GM19395 (cell line): ENCODE measurements around the gene CTNNA3.
"Not testable (repeated sequence)": the region's sequence is repeated elsewhere in the genome, so short reads cannot be mapped to it uniquely, and the experiment has no call there.

Experiments used
- ATAC-seq: cut with Tn5 transposase; IDR thresholded peaks from one replicate; pipeline ENCODE4 v1.9.1; 2021; ENCODE audit warnings: mild to moderate bottlenecking, moderate library complexity; ENCODE audit not compliant: unreplicated experiment

Gene CTNNA3

DNA sequence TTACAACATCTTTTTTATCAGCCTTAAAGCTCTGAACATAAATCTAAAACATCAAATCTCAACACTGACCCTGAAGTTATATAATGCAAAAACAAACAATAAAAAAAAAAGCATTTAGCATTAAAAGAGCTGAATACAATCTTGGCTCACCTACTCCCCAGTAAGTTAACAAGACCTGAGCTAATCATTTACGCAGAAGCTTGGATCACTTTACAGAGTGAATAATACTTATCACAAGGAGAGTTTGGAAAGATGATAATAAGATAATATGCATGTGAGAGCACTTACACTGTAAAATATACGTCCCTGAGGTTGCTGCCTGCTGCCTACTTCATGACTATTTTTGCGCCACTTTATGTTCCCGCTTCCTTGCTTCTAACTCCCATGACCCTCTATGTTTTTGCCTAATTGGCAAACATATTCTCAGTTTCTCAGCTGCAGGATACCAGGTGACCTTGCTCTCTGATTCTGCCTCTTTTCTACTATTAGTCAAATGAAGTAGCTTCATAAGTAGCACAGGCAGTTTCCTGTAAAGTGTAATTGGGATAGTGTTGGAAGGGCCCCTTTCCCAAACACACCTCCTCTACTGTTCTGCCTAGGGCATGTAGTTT lies 436.6 kb downstream of the CTNNA3 start:
- ATAC-seq = no peak

DNA sequence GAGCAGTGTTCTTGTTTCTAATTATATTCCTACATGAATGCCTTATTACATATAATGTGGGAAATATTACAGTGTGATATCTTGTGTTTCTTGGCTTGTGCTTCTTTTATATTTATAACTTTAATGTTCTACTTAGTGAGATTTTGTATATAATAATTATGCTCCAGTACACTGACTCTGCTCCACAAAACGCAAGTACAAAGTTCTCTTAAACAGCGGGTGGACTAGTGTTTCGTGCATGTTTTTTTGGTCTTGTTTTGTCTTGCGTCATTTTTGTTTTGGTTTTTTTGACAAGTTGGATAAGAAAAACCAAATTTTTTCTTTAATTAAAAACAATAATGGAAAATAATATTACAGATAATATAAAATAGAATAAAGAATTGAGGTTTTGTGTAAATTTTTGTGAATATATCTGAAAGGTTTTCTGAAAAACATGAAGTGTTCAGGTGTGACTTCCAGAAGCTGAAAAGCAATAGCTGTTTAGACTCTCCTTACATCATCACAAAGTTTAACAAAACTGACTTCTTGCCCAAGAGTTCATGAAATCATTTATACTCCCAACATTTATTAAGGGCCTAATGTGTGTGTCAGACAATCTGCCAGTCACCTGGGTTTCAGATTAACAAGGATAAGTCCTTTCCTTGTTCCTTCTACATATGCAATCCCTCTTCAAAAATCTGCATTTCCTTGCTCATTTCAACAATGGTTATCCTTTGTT lies 438.4 kb downstream of the CTNNA3 start:
- no peak for ATAC-seq

DNA sequence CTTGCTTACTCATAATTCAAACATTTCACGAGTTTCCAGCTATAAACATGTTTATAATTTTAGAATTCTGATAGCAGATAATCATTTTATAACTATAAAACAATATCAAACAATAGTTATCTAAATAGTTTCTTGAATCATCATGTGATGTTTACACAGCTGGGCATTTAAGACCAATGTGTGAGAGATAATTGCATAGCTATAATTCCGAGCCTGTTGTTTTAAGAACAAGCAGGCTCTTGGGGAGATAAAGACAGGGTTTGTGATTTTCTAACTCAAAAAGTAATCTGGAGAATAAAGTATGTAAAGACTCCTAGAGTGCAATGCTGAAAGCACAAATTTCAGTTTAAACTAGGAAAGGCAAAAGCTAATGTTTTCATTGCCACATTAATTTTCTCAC lies 439.0 kb downstream of the CTNNA3 start:
- no peak for ATAC-seq

DNA sequence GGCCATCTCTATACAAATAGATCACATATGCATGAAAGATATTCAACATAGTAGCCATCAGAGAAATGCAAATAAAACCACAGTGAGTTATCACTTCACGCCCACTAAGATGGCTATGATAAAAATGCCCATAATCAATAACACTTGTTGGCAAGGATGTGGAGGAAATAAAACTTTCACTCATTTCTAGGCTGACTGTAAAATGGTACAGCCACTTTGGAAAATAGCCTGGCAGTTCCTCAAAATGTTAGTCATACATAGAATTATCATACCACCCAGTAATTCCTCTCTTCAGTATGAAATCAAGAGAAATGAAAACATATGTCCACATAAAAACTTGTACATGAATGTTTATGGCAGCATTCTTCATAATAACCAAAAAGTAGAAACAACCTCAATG lies 445.3 kb downstream of the CTNNA3 start:
- no peak for ATAC-seq

DNA sequence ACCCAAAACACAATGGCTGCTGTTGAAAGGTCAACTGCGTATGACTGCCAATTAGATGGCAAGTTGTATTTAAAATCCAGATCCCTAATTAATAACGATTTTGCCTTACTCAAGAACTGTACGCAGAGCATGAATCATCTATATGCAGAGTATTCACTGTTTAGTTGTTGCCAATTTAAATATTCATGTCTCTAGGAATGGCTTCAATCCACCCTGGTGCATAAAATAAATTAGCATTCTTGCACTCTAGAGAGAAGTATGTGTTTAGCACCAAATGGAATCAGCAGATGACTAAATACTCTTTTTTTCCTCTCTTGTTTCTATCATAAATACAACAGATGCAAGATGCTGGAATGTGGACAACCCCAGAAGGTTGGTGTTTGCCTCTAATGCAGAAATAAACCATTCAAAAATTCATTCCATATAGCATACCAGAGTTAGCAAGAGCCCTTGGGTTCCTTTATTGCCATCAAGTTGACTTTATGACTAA lies 449.9 kb downstream of the CTNNA3 start:
- no peak for ATAC-seq

DNA sequence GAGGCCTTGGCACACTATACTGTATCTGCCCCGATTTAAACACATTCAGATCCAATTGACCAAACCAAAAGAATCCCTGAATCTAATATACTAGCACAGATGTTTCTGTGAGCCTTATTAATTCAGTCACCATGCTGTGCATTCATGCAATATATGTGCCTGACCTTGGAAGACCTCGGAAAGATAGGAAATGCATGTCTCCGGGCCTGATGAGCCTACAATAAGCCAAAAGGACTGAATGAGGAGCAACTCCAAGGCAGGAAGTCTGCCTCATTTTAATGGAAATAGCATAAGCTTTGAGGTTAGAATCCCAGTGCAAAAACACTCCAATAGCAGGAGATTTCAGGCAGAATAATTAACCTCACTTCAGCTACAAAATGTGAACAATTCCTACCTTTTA lies 453.5 kb downstream of the CTNNA3 start:
- ATAC-seq = no peak

DNA sequence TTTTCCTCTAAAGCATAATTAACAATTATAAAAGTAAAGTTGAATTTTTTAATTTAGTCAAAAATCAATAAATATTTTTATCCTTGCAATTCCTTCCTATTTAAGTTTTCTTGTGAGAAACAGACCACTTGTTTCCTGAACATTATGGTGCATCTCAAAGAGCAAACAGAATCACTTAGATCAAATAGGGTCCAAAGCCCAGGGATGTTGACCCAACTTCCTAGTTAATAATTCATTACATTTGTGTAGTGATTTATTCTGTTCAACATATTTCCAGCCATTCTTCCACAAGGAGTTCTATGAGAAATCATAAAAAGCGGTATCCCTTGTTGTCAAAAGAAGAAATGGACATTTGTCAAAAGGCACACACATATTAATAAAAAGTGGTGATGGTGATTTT lies 454.5 kb downstream of the CTNNA3 start:
- no peak for ATAC-seq

DNA sequence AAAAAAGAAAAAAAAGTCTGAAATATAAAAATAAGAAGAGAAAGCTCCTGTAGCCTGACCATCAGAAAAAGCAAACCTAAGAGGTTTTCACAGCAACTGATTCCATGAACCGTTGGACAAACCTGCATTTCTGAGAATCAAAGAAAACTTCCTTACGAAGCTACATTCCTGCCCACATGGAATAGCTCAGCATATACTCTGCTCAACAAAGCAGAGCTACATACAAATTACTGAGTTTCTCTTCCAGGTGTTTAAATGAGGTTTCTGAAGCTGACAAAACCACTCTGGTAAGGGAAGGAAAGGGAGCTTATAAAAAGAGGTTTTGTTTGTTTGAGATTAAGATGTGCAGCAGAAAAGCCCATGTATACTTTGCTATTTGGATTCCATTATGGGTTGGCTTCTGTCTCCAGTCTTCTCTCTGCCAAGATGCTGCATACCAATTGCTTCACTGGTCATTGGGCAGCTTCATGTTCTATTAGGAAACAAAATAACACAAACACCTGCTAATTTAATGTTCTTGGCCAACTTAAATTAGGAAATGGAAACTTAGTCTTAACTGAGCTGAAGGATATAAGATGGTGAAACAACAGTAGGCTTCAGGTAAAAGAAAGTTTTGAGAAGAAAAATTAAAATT lies 456.0 kb downstream of the CTNNA3 start:
- ATAC-seq = no peak

DNA sequence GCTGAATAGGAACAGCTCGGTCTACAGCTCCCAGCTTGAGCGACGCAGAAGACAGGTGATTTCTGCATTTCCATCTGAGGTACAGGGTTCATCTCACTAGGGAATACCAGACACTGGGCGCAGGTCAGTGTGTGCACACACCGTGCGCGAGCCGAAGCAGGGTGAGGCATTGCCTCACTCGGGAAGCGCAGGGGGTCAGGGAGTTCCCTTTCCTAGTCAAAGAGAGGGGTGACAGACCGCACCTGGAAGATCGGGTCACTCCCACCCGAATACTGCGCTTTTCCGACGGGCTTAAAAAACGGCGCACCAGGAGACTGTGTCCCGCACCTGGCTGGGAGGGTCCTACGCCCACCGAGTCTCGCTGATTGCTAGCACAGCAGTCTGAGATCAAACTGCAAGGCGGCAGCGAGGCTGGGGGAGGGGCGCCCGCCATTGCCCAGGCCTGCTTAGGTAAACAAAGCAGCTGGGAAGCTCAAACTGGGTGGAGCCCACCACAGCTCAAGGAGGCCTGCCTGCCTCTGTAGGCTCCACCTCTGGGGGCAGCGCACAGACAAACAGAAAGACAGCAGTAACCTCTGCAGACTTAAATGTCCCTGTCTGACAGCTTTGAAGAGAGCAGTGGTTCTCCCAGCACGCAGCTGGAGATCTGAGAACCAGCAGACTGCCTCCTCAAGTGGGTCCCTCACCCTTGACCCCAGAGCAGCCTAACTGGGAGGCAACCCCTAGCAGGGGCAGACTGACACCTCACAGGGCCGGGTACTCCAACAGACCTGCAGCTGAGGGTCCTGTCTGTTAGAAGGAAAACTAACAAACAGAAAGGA lies 465.1 kb downstream of the CTNNA3 start:
- ATAC-seq = not testable (repeated sequence)

DNA sequence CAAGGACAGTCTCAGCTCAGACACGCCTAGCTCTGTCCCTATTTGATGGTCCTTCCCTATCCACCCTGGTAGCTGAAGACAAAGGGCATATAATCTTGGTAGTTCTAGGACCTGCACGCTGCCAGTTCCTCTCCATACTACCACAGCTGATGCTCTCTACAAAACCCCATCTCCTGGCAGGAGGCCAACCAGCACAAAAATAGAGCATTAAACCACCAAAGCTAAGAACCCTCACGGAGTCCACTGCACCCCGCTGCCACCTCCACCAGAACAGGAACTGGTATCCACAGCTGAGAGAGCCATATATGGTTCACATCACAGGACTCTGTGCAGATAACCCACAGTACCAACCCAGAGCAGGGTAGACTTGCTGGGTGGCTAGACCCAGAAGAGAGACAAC lies 470.8 kb downstream of the CTNNA3 start:
- no peak for ATAC-seq

DNA sequence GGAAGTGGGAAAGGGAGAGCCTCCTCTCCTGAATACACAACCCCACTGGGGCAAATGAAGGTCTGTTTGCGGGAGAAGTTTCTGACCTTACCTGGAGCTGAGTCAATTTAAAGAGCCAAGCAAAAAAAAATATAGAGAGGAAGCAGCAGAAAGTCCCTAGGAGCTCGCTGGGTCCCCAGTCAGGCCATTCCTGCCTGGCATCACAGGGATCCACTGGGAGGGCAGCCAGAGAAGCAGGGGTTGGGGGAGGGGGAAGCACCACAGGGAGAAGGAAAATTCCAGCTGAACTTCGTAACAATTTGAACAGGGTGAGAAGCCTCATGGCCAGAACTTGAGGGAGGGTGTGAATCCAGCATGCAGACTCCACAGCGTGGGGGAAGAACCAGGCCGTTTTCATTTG lies 471.4 kb downstream of the CTNNA3 start:
- no peak for ATAC-seq

DNA sequence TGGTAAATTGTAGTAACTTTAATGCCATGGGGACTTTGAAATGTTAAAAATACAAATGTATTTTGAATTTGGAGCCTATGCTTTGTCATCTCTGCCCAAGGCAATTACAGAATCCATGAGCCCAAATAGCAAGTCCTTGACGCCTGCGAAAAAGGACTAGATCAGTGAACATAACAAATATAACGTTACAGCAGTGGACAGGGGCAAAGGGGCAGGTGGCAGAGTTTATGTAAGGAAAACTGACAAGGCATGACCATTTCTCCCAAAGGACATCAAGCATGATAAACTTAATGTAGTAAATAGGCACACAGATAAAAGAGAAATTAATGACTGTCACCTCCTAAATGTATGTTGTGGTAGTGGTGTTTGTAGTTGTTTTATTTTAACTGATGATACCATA lies 473.1 kb downstream of the CTNNA3 start:
- no peak for ATAC-seq

DNA sequence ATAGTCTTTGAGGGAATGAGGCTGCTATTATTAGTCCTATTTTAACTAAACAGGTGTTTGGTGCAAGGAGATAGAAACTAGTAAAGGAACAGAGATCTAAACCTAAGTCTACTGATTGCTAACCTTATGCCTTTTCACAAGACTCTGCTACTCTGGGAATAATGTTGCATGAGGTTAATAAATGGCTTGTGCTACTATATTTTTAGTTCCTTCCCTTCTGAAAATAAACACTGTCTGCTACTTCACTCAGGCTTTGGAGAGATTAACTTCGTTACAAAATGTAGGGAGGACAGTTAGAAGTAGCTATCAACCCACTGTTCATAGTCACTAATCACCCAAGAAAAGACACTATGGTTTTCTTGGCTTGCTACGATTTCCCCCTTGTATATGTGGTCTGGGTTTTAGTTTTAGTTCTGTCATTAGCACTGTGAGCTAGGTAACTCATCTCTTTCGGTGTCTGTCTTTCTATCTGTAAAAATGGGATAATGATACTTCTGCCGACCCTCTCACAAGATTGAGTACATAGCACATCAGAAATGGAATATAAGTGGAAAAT lies 474.0 kb downstream of the CTNNA3 start:
- ATAC-seq = no peak

DNA sequence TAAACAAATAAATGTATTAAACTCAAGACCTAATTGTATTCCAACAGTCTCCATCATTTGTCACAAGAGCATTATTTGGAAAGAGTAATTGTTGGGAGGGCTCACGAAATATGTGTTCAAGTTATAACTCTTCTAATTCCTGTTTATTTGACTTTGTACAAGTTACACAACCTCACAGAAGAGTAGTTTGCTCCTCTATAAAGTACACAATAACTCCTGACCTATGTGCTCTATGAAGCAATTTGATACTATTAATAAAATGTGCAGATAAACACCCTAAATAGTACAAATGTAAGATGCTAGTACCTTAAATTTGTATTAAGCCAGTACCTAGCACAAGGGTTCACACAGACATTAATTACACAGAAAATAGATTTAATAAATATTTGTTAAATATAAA lies 484.3 kb downstream of the CTNNA3 start:
- ATAC-seq = no peak

DNA sequence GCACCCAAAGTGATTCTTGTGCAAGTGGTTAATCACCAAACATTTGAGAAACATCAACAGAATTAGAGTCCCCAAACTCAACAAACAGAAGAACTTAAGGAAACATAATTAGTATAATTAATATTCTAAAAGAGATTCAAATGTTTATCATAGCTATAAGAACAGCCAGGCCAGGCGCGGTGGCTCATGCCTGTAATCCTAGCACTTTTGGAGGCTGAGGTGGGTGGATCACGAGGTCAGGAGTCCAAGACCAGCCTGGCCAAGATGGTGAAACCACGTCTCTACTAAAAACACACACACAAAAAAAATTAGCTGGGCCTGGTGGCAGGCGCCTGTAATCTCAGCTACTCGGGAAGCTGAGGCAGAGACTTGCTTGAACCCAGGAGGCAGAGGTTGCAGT lies 488.1 kb downstream of the CTNNA3 start:
- ATAC-seq = not testable (repeated sequence)

DNA sequence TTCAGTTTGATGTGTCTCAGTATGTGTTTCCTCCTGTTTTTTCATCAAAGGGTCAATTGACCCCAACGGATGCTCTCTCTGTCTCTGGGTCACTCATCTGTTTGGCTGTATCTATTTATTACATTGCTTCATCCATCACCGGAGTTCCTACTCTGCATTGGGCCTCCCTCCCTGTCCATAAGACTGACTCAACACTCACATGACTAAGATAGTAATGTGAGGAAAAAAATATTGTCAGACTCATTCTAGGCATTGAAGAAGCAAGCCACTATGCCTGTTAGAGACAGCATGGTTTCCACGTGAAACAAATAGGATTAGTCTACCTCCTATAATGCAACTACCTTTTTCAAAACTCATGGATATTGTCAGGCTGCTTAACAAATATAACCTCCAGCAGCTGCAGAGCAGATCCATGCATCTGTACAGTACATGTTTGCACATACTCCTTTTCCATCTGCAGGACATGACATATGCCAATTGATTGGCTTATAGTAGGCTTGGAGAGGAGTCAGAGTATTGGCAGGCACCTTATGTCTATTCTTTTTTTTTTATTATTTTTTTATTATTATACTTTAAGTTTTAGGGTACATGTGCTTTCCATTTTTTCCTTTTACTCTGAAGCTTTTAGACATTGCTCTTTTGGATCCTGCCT lies 495.0 kb downstream of the CTNNA3 start:
- ATAC-seq = no peak

DNA sequence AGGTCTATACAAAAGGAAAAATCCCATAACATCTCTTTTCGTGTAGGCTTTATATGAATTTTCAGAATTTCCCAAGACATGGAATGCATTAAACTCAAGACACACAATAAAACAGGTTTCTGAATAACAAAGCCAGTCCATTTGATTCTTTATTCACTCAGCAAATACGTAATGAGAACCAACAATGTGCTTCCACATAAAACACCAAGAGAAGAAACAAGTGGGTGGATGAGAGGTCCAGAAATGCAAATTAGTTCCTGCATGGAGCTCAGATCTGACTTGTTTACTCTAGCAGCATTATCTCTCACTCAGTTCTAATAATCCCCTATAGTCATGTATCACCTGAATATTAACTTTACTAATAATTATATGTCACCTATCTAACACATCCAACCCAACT lies 520.6 kb downstream of the CTNNA3 start:
- ATAC-seq = no peak

DNA sequence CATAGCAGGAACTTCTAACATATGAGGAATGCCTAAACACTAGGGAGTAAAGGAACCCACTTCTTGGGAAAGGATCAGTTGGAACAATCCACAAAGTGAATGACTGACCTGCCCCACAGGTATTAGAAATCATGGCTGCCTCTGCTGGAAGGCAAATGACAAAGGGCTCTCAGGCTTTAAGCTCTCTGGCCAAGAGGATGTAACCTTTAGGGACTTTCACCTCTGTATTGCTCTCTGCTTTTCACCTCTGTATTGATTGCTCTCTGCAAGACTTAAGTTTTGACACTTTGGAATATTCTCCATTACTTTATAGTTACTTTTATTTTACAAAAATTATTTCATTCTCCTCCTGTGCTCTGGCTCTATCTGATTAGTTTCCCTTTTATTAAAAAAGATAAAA lies 522.2 kb downstream of the CTNNA3 start:
- no peak for ATAC-seq

DNA sequence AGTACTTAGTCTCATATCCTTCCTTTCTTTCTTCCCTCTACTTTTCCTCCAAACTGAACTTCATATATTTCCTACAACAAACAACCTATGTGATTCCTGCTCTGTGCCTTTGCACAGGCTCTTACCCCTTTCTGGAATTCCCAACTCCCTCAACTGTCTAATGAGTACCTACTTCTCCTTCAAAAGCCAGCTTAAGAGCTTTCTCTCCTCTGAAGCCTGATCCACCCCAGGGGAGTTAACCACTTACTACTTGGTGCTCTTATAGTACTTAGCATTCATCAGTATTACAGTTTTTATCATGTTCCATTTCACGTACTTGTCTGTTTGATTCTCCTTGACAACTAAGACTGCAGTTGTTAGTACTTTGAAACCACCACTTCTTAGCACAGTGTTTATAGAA lies 524.0 kb downstream of the CTNNA3 start:
- ATAC-seq = no peak

DNA sequence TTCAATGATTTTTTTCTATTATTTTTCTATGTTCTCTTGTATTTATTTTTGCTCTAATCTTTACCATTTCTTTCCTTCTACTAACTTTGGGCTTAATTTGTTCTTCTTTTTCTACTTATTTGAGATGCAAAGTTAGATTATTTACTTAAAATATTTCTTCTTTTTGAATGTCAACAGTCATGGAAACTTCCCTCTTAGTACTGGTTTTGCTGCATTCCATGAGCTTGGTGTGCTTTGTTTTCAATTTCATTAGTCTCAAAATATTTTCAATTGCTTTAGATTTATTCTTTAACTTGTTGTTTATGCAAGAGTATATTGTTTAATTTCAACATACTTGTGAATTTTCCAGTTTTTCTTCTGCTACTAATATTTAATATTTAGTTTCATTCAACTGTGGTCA lies 539.8 kb downstream of the CTNNA3 start:
- ATAC-seq = no peak

DNA sequence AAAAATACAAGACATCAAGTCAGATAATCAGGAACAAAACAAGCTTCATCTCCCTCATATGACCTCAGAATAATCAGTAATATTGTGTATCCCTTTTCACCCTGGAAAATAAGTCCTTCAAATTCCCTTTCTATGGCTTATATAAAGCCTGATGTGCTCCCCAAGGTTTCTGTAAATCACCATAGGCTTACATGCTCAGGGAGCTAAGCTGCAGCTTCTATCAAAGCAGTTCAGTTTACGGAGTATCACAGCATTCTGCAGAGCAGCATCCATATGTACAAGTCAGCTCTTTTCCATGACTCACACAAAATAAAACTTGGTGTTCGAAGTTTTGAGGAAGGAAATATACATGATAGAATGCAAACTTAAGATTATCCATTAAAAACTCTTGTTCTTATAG lies 544.5 kb downstream of the CTNNA3 start:
- ATAC-seq = no peak
